Skeletal muscle tissue (tissue), 4 donors: ENCODE data around the gene TFF2. TPM values are rescaled to one million over a fixed set of nuclear protein-coding genes. Genes with fewer than 3 reads are reported as not detected.

Experiments
- H3K27ac ChIP-seq: one replicate; pipeline ENCODE4 v1.7.0; 2013; ENCODE audit warnings: mild to moderate bottlenecking, low read depth, low read length, inconsistent platforms
- H3K27me3 ChIP-seq, 3 donors: one replicate each; pipeline ENCODE4 v1.7.0; 2013; ENCODE audit warnings: low read length in 3 of 3; ENCODE audit not compliant: control insufficient read depth in 3 of 3, insufficient read depth in 3 of 3
- H3K36me3 ChIP-seq, 3 donors: one replicate each; pipeline ENCODE4 v1.7.0; 2013; ENCODE audit warnings: low read length in 3 of 3; ENCODE audit not compliant: control insufficient read depth in 3 of 3, insufficient read depth in 3 of 3
- H3K4me1 ChIP-seq, 3 donors: one replicate each; pipeline ENCODE4 v1.7.0; 2013; ENCODE audit warnings: low read length in 3 of 3, mild to moderate bottlenecking in 3 of 3; ENCODE audit not compliant: control insufficient read depth in 3 of 3, insufficient read depth in 3 of 3
- H3K4me3 ChIP-seq, 3 donors: one replicate each; pipeline ENCODE4 v1.7.0; 2013; ENCODE audit warnings: low read length in 3 of 3
- H3K9ac ChIP-seq, 3 donors: one replicate each; pipeline ENCODE4 v1.7.0; 2013; ENCODE audit warnings: low read length in 3 of 3, mild to moderate bottlenecking in 3 of 3, moderate library complexity in 2 of 3, low read depth in 1 of 3
- H3K9me3 ChIP-seq, 3 donors: one replicate each; pipeline ENCODE4 v1.7.0; 2013; ENCODE audit warnings: low read length in 3 of 3; ENCODE audit not compliant: control insufficient read depth in 3 of 3
- total RNA-seq: library from RNA; depleted of rRNA; stranded (reverse); fragments of >200 nt; gene quantifications from one replicate; pipeline ENCODE4 v1.2.3, GENCODE V29; 2014
- donor health status: Osteomylitis.

TFF2 gene
- total RNA-seq, 1 donor from 2014 or later = not detected

DNA sequence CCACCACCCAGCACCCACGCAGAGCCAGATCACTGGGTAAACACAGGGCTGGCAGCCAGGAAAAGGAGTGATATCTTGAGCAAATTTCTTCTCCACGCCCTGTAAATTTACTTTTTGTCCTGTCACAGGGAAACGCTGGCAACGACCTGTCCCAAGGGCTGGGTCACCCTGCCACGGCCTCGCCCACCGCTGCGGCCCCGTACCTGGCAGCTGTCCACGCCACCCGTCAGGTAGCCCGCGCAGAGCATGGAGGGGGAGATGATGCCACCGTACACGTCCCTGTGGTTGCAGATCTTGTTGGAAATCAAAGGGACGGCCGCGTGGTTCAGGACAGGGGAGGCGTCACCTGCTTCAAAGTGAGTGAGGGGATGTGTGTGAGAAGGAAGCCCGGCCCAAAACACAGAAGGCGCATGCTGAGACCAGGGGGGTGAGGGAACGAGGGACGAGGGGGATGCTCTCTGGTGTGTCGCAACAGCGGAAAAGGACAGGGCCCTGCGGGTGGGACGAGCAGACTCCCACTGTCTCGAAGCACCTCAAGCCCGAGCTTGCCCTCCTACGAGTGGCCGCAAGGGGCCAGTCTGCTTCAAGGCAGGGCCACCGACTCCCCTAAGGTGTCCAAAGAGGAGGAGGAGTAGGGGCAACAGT, 25.7 kb upstream of the TFF2 start:
- no peak overlapping the region for H3K27ac ChIP-seq
- H3K9me3 ChIP-seq = no peaks in the 10 kb centered on the region
- peaks cover 13 to 40% (median 37%) of the 10 kb centered on the region in 3 donors for H3K27me3 ChIP-seq
- H3K9ac ChIP-seq = no peak overlapping the region
- H3K36me3 ChIP-seq = no peaks in the 10 kb centered on the region
- no peak overlapping the region for H3K4me3 ChIP-seq
- no peaks in the 10 kb centered on the region for H3K4me1 ChIP-seq

GRCh38 chr21:42375966-42376337, 25.2 kb upstream of the TFF2 start:
- no peak overlapping the region for H3K9ac ChIP-seq
- no peaks in the 10 kb centered on the region for H3K36me3 ChIP-seq
- H3K27ac ChIP-seq = no peak overlapping the region
- H3K4me1 ChIP-seq = no peaks in the 10 kb centered on the region
- no peak overlapping the region for H3K4me3 ChIP-seq
- H3K9me3 ChIP-seq = no peaks in the 10 kb centered on the region
- peaks cover 13 to 43% (median 41%) of the 10 kb centered on the region in 3 donors for H3K27me3 ChIP-seq

DNA sequence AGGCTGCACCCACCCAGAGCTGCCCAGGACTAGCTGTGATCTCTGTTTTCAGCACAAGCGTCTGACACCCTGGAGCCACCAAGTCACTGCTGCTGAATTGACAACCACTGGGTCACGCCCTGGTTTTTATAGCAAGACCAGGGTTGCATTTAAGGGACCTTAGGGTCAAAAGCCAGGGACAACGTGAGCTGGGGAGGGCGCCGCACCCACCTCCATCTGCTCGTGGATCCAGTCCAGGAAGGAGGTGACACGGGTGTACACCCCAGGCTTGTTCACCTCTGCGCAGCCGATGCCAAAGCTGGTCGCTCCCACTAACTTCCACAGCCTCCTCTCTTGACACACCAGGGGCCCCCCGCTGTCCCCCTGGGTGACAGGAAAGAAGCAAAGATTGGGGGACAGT, 24.7 kb upstream of the TFF2 start:
- H3K36me3 ChIP-seq = no peaks in the 10 kb centered on the region
- H3K9ac ChIP-seq = no peak overlapping the region
- H3K4me1 ChIP-seq = no peaks in the 10 kb centered on the region
- H3K4me3 ChIP-seq = no peak overlapping the region
- H3K27ac ChIP-seq = no peak overlapping the region
- no peaks in the 10 kb centered on the region for H3K9me3 ChIP-seq
- H3K27me3 ChIP-seq = peaks cover 16 to 48% (median 46%) of the 10 kb centered on the region in 3 donors

DNA sequence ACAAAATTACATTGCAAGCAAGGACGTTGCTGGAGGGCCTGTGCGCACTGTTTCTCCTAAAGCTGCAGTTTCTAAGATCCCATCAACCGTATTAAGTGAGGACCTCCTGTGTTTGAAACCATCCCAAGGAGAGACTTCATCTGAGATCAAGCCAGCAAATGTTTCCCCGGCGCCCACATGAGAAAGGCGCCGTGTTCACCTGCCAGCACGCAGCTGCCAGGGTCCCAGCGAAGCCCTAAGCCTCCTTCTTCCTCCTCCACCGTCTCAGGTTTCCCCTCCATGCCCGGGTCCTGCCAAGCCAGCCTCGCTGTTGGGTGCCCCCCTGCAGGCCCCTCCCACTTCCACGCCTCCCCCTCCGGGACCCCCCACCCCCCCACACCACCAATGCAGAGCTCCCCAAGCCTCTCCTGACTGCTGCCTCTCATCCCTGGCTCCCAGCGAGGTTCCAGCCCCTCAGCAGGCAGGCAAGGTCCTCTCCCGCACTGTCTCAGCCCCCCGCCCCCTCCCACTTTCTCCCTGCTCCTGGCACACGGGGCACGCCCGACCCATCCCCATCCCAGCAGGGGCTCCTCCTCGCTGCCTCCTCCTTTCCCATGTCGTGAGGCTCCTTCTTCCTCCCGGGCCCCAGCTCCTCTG, 24.2 kb upstream of the TFF2 start:
- Histone ChIP-seq H3K4me1 (no peaks in the 10 kb centered on the region), H3K9me3 (no peaks in the 10 kb centered on the region), H3K4me3 (no peak overlapping the region), H3K27ac (no peak overlapping the region), H3K36me3 (no peaks in the 10 kb centered on the region), H3K27me3 (peaks cover 18 to 51% (median 49%) of the 10 kb centered on the region in 3 donors), H3K9ac (no peak overlapping the region)

DNA sequence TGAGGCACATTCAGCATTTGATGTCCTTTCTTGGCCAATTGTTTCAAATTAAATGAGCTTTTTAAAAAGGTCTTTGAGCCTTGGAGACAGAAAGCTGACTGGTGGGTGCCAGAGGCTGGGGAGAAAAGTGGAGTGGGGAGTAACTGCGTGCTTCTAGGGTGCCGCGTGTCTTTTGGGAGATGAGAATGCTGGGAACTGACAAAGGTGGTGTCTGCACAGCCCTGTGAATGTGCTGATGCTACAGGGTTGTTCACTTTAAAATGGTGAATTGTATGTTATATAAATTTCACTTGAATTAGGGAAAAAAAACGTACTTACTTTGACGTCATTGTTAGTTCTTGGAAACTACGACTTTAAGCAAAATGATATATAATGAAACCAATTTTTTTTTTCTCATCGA, 23.7 kb upstream of the TFF2 start:
- Histone ChIP-seq H3K9ac (no peak overlapping the region), H3K4me3 (no peak overlapping the region), H3K9me3 (no peaks in the 10 kb centered on the region), H3K4me1 (no peaks in the 10 kb centered on the region), H3K27ac (no peak overlapping the region), H3K36me3 (no peaks in the 10 kb centered on the region), H3K27me3 (peaks cover 18 to 53% (median 49%) of the 10 kb centered on the region in 3 donors)

DNA sequence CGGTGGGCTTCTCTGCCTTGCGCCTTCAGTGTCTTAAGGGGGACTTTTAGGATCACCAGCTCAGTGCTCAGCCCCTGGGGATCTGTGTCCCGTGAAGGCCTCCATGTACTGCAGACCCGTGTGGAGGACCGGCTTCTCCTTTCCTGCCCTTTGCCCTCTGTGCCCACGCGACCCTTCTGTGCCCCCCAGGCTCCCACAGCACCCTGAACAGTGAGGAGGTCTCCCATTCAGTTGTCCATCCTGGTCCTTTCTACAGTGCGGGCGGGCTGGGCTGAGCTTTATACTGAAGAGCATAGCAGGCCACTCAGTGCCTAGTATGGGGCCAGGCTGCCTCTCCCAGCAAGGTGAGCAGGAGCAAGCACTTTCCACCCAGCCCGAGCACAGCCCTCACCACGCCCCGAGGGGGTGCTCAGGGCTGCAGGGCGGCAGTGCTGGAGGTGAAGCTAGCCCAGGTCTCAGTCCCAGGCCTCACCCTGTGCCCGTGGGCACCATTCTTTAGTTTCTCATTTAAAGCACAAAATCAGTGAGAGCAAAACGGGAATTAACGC, 23.2 kb upstream of the TFF2 start:
- Histone ChIP-seq H3K9ac (no peak overlapping the region), H3K27me3 (peaks cover 18 to 53% (median 49%) of the 10 kb centered on the region in 3 donors), H3K27ac (no peak overlapping the region), H3K4me3 (no peak overlapping the region), H3K36me3 (no peaks in the 10 kb centered on the region), H3K4me1 (no peaks in the 10 kb centered on the region), H3K9me3 (no peaks in the 10 kb centered on the region)

DNA sequence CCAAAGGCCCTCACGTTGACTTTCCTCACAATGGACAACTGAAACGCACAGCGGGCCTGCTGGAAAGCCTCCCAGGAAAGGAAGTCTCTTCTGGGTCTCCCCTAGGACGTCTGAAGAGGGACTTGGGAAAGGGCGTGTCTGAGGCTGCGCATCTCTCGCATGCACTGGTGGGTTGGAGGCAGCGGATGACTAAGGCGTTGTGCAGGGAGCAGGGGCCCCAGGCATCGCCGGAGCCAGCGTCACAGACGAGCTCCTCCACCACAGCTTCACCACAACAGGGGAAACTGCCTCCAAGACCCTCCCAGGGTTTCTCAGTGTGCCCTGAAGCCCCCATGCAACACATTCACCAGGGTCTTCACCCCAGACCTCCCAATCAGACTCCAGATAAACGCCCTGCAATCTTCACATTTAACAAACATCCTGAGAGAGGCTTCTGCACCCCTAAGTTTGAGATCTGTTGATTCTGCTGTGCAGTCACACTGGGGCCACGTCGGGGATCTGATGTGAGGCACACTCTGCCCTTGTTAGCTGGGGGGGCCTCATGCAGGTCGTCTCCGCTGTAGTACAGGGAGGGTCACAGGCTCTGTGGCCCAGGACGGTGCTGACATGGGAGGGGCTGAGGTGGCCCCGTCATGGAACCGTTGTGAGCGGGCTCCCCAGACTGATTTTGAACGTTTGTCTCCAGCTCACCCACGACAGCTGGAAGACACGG, 22.6 kb upstream of the TFF2 start:
- Histone ChIP-seq H3K27me3 (peaks cover 18 to 53% (median 49%) of the 10 kb centered on the region in 3 donors), H3K4me3 (no peak overlapping the region), H3K27ac (no peak overlapping the region)

DNA sequence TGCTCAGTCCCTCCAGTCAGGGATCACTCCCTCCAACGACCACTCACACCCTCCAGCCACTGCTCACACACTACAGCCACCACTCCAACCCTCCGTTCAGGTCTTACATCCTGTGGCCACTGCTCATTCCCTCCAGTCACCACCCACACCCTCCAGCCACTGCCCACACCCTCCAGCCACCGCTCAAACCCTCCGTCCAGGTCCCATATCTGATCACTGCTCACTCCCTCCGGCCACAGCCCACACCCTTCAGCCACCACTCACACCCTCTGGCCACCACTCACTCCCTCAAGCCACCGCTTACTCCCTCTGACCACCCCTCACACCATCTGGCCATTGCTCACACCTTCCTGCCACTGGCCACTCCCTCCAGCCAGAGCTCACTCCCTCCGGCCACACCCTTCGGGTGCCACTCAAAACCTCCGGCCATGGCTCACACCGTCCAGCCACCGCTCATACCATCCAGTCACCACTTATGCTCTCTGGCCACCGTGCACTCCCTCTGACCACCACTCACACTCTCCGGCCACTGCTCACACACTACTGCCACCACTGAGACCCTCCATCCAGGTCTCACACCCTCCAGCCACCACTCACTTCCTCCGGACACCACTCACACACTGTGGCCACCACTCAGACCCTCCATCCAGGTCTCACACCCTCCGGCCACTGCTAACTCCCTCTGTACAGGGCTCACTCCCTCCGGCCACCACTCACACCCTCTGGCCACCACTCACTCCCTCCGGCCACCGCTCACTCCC, 20.3 kb upstream of the TFF2 start:
- H3K9ac ChIP-seq = no peak overlapping the region
- H3K36me3 ChIP-seq = no peaks in the 10 kb centered on the region
- H3K4me3 ChIP-seq = no peak overlapping the region
- no peaks in the 10 kb centered on the region for H3K4me1 ChIP-seq
- no peak overlapping the region for H3K27ac ChIP-seq
- no peaks in the 10 kb centered on the region for H3K9me3 ChIP-seq
- peaks cover 14 to 38% (median 36%) of the 10 kb centered on the region in 3 donors for H3K27me3 ChIP-seq

More for the DNA sequence above, 22.6 kb upstream of the TFF2 start:
- Histone ChIP-seq H3K9me3 (no peaks in the 10 kb centered on the region), H3K4me1 (no peaks in the 10 kb centered on the region), H3K9ac (no peak overlapping the region), H3K36me3 (no peaks in the 10 kb centered on the region)

- no peaks in the 10 kb centered on the region for H3K9me3 ChIP-seq
- H3K36me3 ChIP-seq = no peaks in the 10 kb centered on the region
- H3K4me1 ChIP-seq = no peaks in the 10 kb centered on the region
- H3K27ac ChIP-seq = no peak overlapping the region
- H3K4me3 ChIP-seq = no peak overlapping the region
- H3K9ac ChIP-seq = no peak overlapping the region
- peaks cover 12 to 41% (median 32%) of the 10 kb centered on the region in 3 donors for H3K27me3 ChIP-seq
Observed at GRCh38 chr21:42369821-42370220, 19.0 kb upstream of the TFF2 start.
